Vagina (tissue), 2 donors: ENCODE results near the gene USP51.
"Not testable (repeated sequence)": the region's sequence is repeated elsewhere in the genome, so short reads cannot be mapped to it uniquely, and the experiment has no call there.

Experiments used
- CTCF ChIP-seq, 3 experiments: fragments of 450-650 bp in 2 of 3; fragments of 200-600 bp in 1 of 3; sonication (generic) in 1 of 3; IDR thresholded peaks; one replicate each; pipeline ENCODE4 v1.5.1; 2017 to 2019; ENCODE audit warnings: antibody characterized with exemption in 3 of 3, mild to moderate bottlenecking in 2 of 3, moderate library complexity in 2 of 3
- POLR2A ChIP-seq, 2 donors: fragments of 450-650 bp; IDR thresholded peaks; one replicate each; pipeline ENCODE4 v1.6.1; 2017; ENCODE audit warnings: antibody characterized with exemption in 2 of 2, mild to moderate bottlenecking in 2 of 2, moderate library complexity in 2 of 2

GRCh38 chrX:55459926-55460325 is 29.7 kb downstream of the USP51 start:
- not testable (repeated sequence) for TF ChIP-seq CTCF, POLR2A (IDR thresholded peaks at IDR 0.05)
